ENCODE measurements around the gene KDM8. TPM values are rescaled to one million over a fixed set of nuclear protein-coding genes. Genes with fewer than 3 reads are reported as not detected.

KDM8 gene
- total RNA-seq, 1 experiment from 2014 or later: 15.5 TPM

DNA sequence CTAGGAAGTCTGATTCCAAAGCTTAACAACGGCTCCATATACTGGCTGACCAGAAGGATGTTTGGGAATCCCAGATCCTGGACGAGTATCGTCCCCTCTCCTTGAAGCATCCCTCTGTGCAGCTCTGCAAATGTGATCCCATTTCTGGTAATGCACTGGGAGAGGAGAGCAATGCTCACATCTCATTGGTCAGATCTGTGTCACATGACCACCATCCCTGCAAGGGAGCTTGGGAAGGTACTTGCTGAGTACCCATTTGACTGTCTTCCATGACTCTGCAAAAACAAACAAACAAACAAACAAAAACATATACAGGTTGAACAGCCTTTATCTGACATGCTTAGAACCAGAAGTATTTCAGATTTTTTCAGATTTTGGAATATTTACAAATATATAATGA, 41.9 kb upstream of the KDM8 start:
- no peak overlapping the region for H3K18ac ChIP-seq (ENCODE audit: insufficient read length, low read depth, low read length)
- no peaks in the 10 kb centered on the region for H3K79me2 ChIP-seq (ENCODE audit: insufficient read depth, low read length)
- no peak overlapping the region for H3K14ac ChIP-seq (ENCODE audit: insufficient read depth, low read length)
- no peaks in the 10 kb centered on the region for H3K27me3 ChIP-seq (ENCODE audit: insufficient read depth, low read length)
- Mint-ChIP-seq H3K9me3 (peaks cover 9 to 13% of the 10 kb centered on the region in 2 experiments; a peak in 4 of 5 replicates), H3K36me3 (ENCODE audit: insufficient read depth in 1 of 3, low read depth in 3 of 3) (no peaks in the 10 kb centered on the region), H3K4me3 (no peak overlapping the region), H3K27ac (no peak overlapping the region), H3K4me1 (no peaks in the 10 kb centered on the region), H3K27me3 (ENCODE audit: low read depth) (no peaks in the 10 kb centered on the region; the same call in 1 of the 2 replicates)
- no peak overlapping the region for H2BK15ac ChIP-seq (ENCODE audit: low read depth, low read length)
- no peaks in the 10 kb centered on the region for H3K79me1 ChIP-seq (ENCODE audit: insufficient read depth, low read depth, low read length, poor library complexity, severe bottlenecking)
- H2BK12ac ChIP-seq (ENCODE audit: insufficient read length, low read depth, low read length): no peak overlapping the region
- H4K8ac ChIP-seq (replicated peaks; ENCODE audit: insufficient read length, low read depth, low read length): no peak overlapping the region
- no peak overlapping the region for H3T11ph ChIP-seq (ENCODE audit: low read length)
- DNase-seq: no peak
- H3K4ac ChIP-seq (ENCODE audit: low read depth, low read length): no peak overlapping the region
- no peaks in the 10 kb centered on the region for H3K9me3 ChIP-seq (ENCODE audit: control insufficient read depth, low read depth, low read length)
- no peak overlapping the region for H3K56ac ChIP-seq (ENCODE audit: insufficient read length, low read depth, low read length)
- H3K4me1 ChIP-seq (ENCODE audit: insufficient read depth, low read length): no peaks in the 10 kb centered on the region
- no CpG with 5 or more reads among the region's 3 CpGs for WGBS (ENCODE audit: extremely low coverage, insufficient read length, low lambda C conversion rate)
- TF ChIP-seq, protein P1, sequence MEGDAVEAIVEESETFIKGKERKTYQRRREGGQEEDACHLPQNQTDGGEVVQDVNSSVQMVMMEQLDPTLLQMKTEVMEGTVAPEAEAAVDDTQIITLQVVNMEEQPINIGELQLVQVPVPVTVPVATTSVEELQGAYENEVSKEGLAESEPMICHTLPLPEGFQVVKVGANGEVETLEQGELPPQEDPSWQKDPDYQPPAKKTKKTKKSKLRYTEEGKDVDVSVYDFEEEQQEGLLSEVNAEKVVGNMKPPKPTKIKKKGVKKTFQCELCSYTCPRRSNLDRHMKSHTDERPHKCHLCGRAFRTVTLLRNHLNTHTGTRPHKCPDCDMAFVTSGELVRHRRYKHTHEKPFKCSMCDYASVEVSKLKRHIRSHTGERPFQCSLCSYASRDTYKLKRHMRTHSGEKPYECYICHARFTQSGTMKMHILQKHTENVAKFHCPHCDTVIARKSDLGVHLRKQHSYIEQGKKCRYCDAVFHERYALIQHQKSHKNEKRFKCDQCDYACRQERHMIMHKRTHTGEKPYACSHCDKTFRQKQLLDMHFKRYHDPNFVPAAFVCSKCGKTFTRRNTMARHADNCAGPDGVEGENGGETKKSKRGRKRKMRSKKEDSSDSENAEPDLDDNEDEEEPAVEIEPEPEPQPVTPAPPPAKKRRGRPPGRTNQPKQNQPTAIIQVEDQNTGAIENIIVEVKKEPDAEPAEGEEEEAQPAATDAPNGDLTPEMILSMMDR (conservative IDR thresholded peaks at IDR 0.05): no peak
- no peak overlapping the region for H3K4me2 ChIP-seq (ENCODE audit: insufficient read depth, insufficient read length, low read length)
- H2BK5ac ChIP-seq (ENCODE audit: insufficient read length, low read length): no peak overlapping the region
- H2BK120ac ChIP-seq (ENCODE audit: low read depth, low read length, poor library complexity, severe bottlenecking): no peak overlapping the region
- no peak overlapping the region for H2AFZ ChIP-seq (ENCODE audit: low read length)
- no peak overlapping the region for H2BK20ac ChIP-seq (ENCODE audit: low read depth, low read length, poor library complexity, severe bottlenecking)
- H2AK5ac ChIP-seq (ENCODE audit: insufficient read length, low read length): no peak overlapping the region
- H4K5ac ChIP-seq (ENCODE audit: insufficient read length, low read depth, low read length): no peak overlapping the region
- no peak overlapping the region for H4K91ac ChIP-seq (ENCODE audit: insufficient read length, low read depth, low read length)
- no peak overlapping the region for H3K9ac ChIP-seq (ENCODE audit: extremely low read depth, insufficient read length, low read length)
- no peak overlapping the region for H3K27ac ChIP-seq (ENCODE audit: insufficient read length, low read depth, low read length)
- H3K23me2 ChIP-seq (ENCODE audit: insufficient read length, low read depth, low read length, poor library complexity, severe bottlenecking): no peaks in the 10 kb centered on the region
- no peak overlapping the region for H3K23ac ChIP-seq (ENCODE audit: insufficient read length, low read depth, low read length)
- H4K20me1 ChIP-seq (ENCODE audit: control insufficient read depth, insufficient read depth, insufficient read length): no peaks in the 10 kb centered on the region
